Measurements from ENCODE around the gene NPR1.

- no peak for TF ChIP-seq USF2 (IDR thresholded peaks at IDR 0.05; ENCODE audit: low read depth, low read length)
- no peak for TF ChIP-seq BHLHE40 (IDR thresholded peaks at IDR 0.05; ENCODE audit: low read depth, low read length)
- TF ChIP-seq CTCF (conservative IDR thresholded peaks at IDR 0.05; ENCODE audit: low read depth, low read length), result no peak
Observed at GRCh38 chr1:153682730-153683129, 4.2 kb downstream of the NPR1 start.
